Effector memory CD4-positive, alpha-beta T cell (primary cell): ENCODE measurements around the gene UBE2J2.
"Not testable (repeated sequence)": the region's sequence is repeated elsewhere in the genome, so short reads cannot be mapped to it uniquely, and the experiment has no call there.

ENCODE experiments used
- DNase-seq, 3 donors: peaks; one replicate each; pipeline ENCODE4 v3.0.0-alpha.2; 2020
- H3K27ac ChIP-seq: 2 replicates; pipeline ENCODE4 v1.7.0; 2013; ENCODE audit warnings: mild to moderate bottlenecking, low read length, moderate library complexity; ENCODE audit not compliant: insufficient read depth, poor library complexity, severe bottlenecking
- H3K27me3 ChIP-seq: replicated peaks from 2 replicates; pipeline ENCODE4 v1.7.0; 2013; ENCODE audit warnings: mild to moderate bottlenecking, low read length; ENCODE audit not compliant: insufficient read depth, control insufficient read depth, poor library complexity, severe bottlenecking
- H3K36me3 ChIP-seq: 2 replicates; pipeline ENCODE4 v1.7.0; 2013; ENCODE audit warnings: mild to moderate bottlenecking, low read length, moderate library complexity; ENCODE audit not compliant: control insufficient read depth, insufficient read depth
- H3K4me1 ChIP-seq: 2 replicates; pipeline ENCODE4 v1.7.0; 2013; ENCODE audit warnings: low read length, mild to moderate bottlenecking; ENCODE audit not compliant: control insufficient read depth, insufficient read depth, poor library complexity, severe bottlenecking
- H3K4me3 ChIP-seq: 2 replicates; pipeline ENCODE4 v1.7.0; 2013; ENCODE audit warnings: low read length, low read depth, mild to moderate bottlenecking; ENCODE audit not compliant: insufficient read depth, poor library complexity, severe bottlenecking
- H3K9me3 ChIP-seq: 2 replicates; pipeline ENCODE4 v1.7.0; 2013; ENCODE audit warnings: mild to moderate bottlenecking, low read length, moderate library complexity; ENCODE audit not compliant: control insufficient read depth

Gene UBE2J2

GRCh38 chr1:1316199-1316598 lies 42.5 kb upstream of the UBE2J2 start:
- H3K36me3 ChIP-seq = peaks cover 56% of the 10 kb centered on the region
- DNase-seq, H3K4me3 ChIP-seq, H3K9me3 ChIP-seq, H3K4me1 ChIP-seq, H3K27me3 ChIP-seq, H3K27ac ChIP-seq: not testable (repeated sequence)

- Histone ChIP-seq H3K9me3 (no peaks in the 10 kb centered on the region), H3K27ac (no peak overlapping the region), H3K27me3 (no peaks in the 10 kb centered on the region), H3K36me3 (peaks cover 58% of the 10 kb centered on the region), H3K4me3 (no peak overlapping the region), H3K4me1 (no peaks in the 10 kb centered on the region)
- no peak for DNase-seq
Measured at GRCh38 chr1:1315435-1315954, 41.8 kb upstream of the UBE2J2 start.

GRCh38 chr1:1314678-1315335 lies 41.2 kb upstream of the UBE2J2 start:
- Histone ChIP-seq H3K36me3 (peaks cover 57% of the 10 kb centered on the region), H3K4me3 (no peak overlapping the region), H3K9me3 (no peaks in the 10 kb centered on the region), H3K27ac (no peak overlapping the region), H3K27me3 (no peaks in the 10 kb centered on the region), H3K4me1 (no peaks in the 10 kb centered on the region)
- DNase-seq = no peak

- no peak overlapping the region for H3K27ac ChIP-seq
- H3K9me3 ChIP-seq = no peaks in the 10 kb centered on the region
- peaks cover 5% of the 10 kb centered on the region for H3K4me1 ChIP-seq
- no peak for DNase-seq
- H3K4me3 ChIP-seq = no peak overlapping the region
- no peaks in the 10 kb centered on the region for H3K27me3 ChIP-seq
- peaks cover 54% of the 10 kb centered on the region for H3K36me3 ChIP-seq
Measured at GRCh38 chr1:1314237-1314586, 40.6 kb upstream of the UBE2J2 start.

DNA sequence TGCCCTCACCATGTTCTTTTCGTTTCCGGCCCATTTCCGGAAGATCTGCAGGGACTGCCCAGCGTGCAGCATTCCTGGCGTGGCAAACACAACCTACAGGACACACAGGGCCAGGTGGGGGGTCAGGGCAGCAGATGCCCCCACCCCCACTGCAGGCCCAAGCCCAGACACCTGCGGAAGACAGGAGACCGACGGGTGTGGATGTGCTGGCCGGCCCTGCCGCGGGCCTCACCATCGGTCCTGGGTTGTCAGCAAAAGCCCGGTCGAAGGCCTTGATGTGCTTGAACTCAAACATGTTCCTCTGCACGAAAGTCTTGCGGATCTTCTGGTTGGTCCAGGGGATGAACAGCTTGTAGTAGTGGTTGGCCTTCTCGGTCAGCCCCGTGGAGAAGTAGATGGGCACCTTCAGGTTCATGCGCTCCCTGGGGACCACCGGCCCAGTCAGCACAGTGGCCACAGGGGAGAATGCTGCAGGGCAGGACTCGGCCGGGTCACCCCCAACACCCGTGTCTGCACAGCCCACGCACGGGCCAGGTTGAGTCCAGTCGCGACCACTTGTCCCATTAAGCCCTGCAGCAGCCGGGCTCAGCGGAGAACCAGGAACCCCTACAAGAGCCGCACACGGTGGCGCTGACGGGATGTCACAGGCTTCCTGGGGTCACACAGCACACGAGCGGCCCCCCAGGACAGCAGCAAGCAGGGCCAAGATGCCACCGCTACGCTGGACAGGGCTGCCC lies 40.0 kb upstream of the UBE2J2 start:
- peaks cover 48% of the 10 kb centered on the region for H3K36me3 ChIP-seq
- peaks cover 7% of the 10 kb centered on the region for H3K4me1 ChIP-seq
- H3K27me3 ChIP-seq = no peaks in the 10 kb centered on the region
- no peak for DNase-seq
- H3K27ac ChIP-seq = no peak overlapping the region
- H3K4me3 ChIP-seq = no peak overlapping the region
- no peaks in the 10 kb centered on the region for H3K9me3 ChIP-seq

DNA sequence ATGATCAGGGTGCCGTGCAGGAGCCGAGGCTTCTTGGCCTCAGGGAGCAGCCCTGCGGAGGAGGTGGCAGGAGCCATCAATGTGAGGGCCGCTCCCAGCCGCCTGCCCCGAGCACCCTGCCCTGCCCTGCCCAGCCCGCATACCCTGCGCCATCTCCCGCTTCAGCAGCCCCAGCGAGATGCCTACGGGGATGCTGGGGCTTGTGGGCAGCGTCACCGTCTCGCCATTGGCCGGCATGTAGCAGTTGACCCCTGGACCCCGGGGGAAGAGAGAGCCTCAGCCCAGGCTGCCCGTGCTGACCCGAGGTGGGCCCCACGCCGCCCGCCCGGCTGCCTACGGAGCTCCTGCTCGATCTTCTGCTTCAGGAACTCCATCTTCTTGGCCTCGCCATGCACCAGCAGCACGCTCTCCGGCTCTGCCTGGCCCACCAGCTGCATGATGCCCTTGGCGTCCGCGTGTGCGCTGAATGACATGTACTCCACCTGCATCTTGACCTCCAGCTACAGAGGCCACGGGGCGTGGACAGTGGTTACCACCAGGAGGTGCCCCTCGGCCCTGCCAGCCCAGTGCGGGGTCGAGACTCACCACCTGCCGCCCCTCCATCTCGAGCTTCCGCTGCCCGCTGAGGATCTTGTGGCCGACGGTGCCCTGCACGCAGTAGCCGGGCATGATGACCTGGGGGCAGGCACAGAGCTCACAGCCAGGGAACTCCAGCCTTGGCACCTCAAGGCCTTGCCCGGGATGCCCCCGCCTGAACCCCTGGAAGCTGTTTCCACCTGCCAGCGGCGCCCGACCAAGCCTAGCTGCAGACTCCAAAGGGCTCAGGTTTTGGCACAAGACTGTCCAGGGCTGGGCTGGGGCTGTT lies 39.0 kb upstream of the UBE2J2 start:
- Histone ChIP-seq H3K4me3 (no peak overlapping the region), H3K27ac (no peak overlapping the region)

GRCh38 chr1:1311107-1312104 lies 37.8 kb upstream of the UBE2J2 start:
- Histone ChIP-seq H3K27me3 (no peaks in the 10 kb centered on the region), H3K27ac (no peak overlapping the region), H3K9me3 (no peaks in the 10 kb centered on the region), H3K4me1 (peaks cover 17% of the 10 kb centered on the region), H3K36me3 (peaks cover 44% of the 10 kb centered on the region), H3K4me3 (no peak overlapping the region)
- no peak for DNase-seq

More for the DNA sequence above, 39.0 kb upstream of the UBE2J2 start:
- Histone ChIP-seq H3K27me3 (no peaks in the 10 kb centered on the region), H3K36me3 (peaks cover 44% of the 10 kb centered on the region), H3K9me3 (no peaks in the 10 kb centered on the region), H3K4me1 (peaks cover 7% of the 10 kb centered on the region)
- DNase-seq = no peak

DNA sequence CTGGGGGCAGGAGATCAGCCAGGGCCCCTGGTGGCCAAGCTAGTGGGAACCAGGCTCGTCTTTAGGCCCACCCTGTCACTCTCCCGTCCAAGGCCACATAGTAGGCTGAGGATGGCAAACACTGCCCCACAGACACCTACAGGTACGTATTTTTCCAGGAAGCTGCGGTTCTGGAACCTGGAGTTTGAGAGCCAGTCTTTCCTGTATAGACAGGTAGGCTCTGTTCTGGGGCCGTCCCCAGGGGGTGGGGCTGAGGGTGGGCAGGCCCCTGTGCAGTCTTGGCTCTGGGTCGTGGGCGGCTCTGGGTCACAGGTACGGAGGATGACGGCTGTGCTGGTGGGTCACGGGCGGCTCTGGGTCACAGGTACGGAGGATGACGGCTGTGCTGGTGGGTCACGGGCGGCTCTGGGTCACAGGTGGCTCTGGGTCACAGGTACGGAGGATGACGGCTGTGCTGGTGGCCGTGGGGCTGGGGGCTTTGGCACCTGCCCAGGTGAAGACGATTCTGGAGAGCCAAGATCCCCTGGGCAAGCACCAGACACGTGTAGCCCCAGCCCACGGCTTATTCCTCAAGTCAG lies 36.9 kb upstream of the UBE2J2 start:
- no peak overlapping the region for H3K4me3 ChIP-seq
- H3K27me3 ChIP-seq = no peaks in the 10 kb centered on the region
- H3K9me3 ChIP-seq = no peaks in the 10 kb centered on the region
- peaks cover 25% of the 10 kb centered on the region for H3K4me1 ChIP-seq
- DNase-seq = no peak
- H3K27ac ChIP-seq = no peak overlapping the region
- peaks cover 44% of the 10 kb centered on the region for H3K36me3 ChIP-seq

DNA sequence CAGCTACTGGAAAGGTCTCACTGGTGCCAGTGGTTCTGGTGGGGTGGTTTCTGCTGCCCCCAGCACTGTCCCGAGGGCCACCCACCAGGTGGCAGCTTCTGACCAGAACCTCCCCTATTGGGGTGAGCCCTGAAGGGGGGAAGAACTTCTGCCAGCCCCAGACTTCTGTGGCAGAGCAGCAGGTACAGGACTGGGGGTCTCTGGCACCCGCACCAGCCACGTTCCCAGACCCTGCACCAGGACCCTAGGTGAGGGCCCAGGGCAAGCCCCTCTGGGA lies 36.4 kb upstream of the UBE2J2 start:
- no peak for DNase-seq
- H3K27ac ChIP-seq = no peak overlapping the region
- H3K4me3 ChIP-seq = no peak overlapping the region
- no peaks in the 10 kb centered on the region for H3K9me3 ChIP-seq
- peaks cover 41% of the 10 kb centered on the region for H3K36me3 ChIP-seq
- peaks cover 30% of the 10 kb centered on the region for H3K4me1 ChIP-seq
- H3K27me3 ChIP-seq = no peaks in the 10 kb centered on the region
